Panc1 (cell line): ENCODE data around the gene PNRC2. TPM values are rescaled to one million over a fixed set of nuclear protein-coding genes. Genes with fewer than 3 reads are reported as not detected.

Experiments
- ATAC-seq: fragments of 200-7000 bp; cut with Tn5 transposase; 2 replicates; pipeline ENCODE4 v1.9.1; 2020; ENCODE audit warnings: mild to moderate bottlenecking, moderate library complexity
- BruUV-seq: library from RNA; stranded (reverse); fragments of 400-500 nt; replicated peaks from 2 replicates; lab custom pipeline; 2021; lab: Mats Ljungman, UMichigan
- CTCF ChIA-PET: fragments of 300-600 bp; sonication (Branson Sonifier 250); formaldehyde crosslinking; loops from one replicate; lab custom pipeline; 2022; ENCODE audit warnings: antibody characterized with exemption; lab: Charles Lee
- POLR2A ChIA-PET: fragments of 300-600 bp; sonication (Branson Sonifier 250); formaldehyde crosslinking; loops from one replicate; lab custom pipeline; 2022; ENCODE audit warnings: antibody characterized with exemption; lab: Charles Lee
- DNase-seq: peaks from one replicate; pipeline ENCODE4 v3.0.0-alpha.2; 2010; ENCODE audit warnings: low read depth, low spot score
- H3K27ac ChIP-seq: 2 replicates; pipeline ENCODE4 v1.5.1; 2011; ENCODE audit warnings: mild to moderate bottlenecking, low read length, inconsistent platforms
- H3K27me3 ChIP-seq: fragments of 200-500 bp; sonication (Bioruptor generic); 2 replicates; pipeline ENCODE4 v1.6.0; 2014; ENCODE audit warnings: low read length, inconsistent platforms; ENCODE audit not compliant: control insufficient read depth, insufficient read depth
- H3K36me3 ChIP-seq: fragments of 200-500 bp; sonication (Bioruptor generic); 2 replicates; pipeline ENCODE4 v1.5.1; 2014; ENCODE audit warnings: inconsistent platforms, mild to moderate bottlenecking, low read length, moderate library complexity; ENCODE audit not compliant: control insufficient read depth, insufficient read depth
- H3K4me1 ChIP-seq: 2 replicates; pipeline ENCODE4 v1.5.1; 2011; ENCODE audit warnings: inconsistent platforms, mild to moderate bottlenecking, low read length, moderate library complexity; ENCODE audit not compliant: control insufficient read depth, insufficient read depth
- H3K4me3 ChIP-seq, 2 experiments: 2 replicates each; pipeline ENCODE4 v1.5.1; 2011 to 2012; ENCODE audit warnings: low read depth in 2 of 2, low read length in 2 of 2, mild to moderate bottlenecking in 2 of 2, inconsistent platforms in 1 of 2, moderate library complexity in 1 of 2
- H3K9me3 ChIP-seq: fragments of 200-500 bp; sonication (Bioruptor generic); 2 replicates; pipeline ENCODE4 v1.5.1; 2014; ENCODE audit warnings: low read depth, mild to moderate bottlenecking, inconsistent platforms, low read length, moderate library complexity; ENCODE audit not compliant: control insufficient read depth, insufficient read depth
- POLR2AphosphoS5 ChIP-seq: IDR thresholded peaks from 2 replicates; pipeline ENCODE4 v1.6.1; 2012; ENCODE audit warnings: mild to moderate bottlenecking, low read depth, low read length, moderate library complexity
- SIN3A ChIP-seq: IDR thresholded peaks from 2 replicates; pipeline ENCODE4 v1.6.1; 2012; ENCODE audit warnings: low read depth, mild to moderate bottlenecking, low read length, moderate library complexity, borderline replicate concordance; ENCODE audit not compliant: insufficient read depth
- TCF7L2 ChIP-seq: IDR thresholded peaks from 2 replicates; pipeline ENCODE4 v1.6.1; 2011; ENCODE audit warnings: mild to moderate bottlenecking, low read depth, low read length, inconsistent platforms
- in situ Hi-C: cut with HindIII; loops from 2 replicates; pipeline ENCODE4 v1.10.0; 2016; ENCODE audit warnings: low sequenced_read_pairs, low pct_unique_long_range_greater_than_20kb
- intact Hi-C: fragments of 100-400 bp; cut with micrococcal nuclease; formaldehyde crosslinking; loops from one replicate; pipeline ENCODE4 v1.10.0; 2022; ENCODE audit not compliant: unreplicated experiment
- total RNA-seq: library from RNA; stranded (reverse); gene quantifications from one replicate; pipeline ENCODE4 v1.2.1, GENCODE V29; 2021; ENCODE audit not compliant: unreplicated experiment
- TF ChIP-seq, protein P1 (sequence below): fragments of 450-650 bp; IDR thresholded peaks from 2 replicates; pipeline ENCODE4 v1.5.1; 2017; ENCODE audit warnings: mild to moderate bottlenecking
- TF ChIP-seq, protein P2 (sequence below), 2 experiments: IDR thresholded peaks; 2 replicates each; pipeline ENCODE4 v1.6.1; 2011 to 2012; ENCODE audit warnings: low read depth in 2 of 2, control low read depth in 1 of 2, low read length in 1 of 2, mild to moderate bottlenecking in 1 of 2, moderate library complexity in 1 of 2; ENCODE audit not compliant: insufficient read depth in 1 of 2

PNRC2 gene
- total RNA-seq, 1 experiment from 2014 or later: 97.4 TPM

DNA sequence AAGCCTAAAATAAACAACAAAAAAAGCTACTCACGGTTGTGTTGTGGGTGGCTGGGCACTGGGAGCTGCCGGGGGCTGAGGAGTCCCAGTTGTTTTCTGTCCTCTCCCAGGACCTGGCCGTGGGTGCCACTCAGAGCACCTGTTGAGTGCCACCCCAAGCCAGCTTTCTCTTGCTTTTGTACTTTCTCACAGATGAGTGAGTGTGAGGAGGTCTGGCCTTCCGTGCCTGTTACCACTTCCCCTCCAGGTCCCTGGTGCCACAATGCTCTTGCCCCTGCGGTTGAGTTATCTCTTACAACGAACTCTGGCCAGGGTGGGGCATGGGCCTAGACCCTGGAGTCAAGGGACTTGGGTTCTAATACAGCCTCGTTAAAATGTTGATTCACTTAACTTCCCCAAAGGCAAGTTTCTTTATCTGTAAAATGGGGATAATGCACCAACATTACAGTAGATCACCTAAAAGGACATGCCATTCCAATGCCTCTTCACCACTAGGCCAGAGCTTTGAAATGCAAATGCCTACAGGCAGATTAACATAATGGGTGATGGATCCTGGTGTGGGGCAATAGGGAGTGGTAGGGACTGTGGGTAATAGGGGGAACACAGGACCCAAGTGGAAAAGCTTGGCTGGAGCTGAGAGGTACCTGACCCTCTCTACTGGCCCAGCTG, 46.3 kb upstream of the PNRC2 start, which contains the start of gene CNR2:
CNR2 (minus strand) TSS at position 151 of the 669 bp plus-strand sequence. CDS start 37,745 bp downstream, outside the sequence.
- intact Hi-C loops (loop anchor here (10.0 kb wide), 1 partner anchor 99 kb away; no protein-coding TSS in a partner anchor), in situ Hi-C loops (no loop called here)
- no peak for TF ChIP-seq SIN3A
- TF ChIP-seq, protein P1, sequence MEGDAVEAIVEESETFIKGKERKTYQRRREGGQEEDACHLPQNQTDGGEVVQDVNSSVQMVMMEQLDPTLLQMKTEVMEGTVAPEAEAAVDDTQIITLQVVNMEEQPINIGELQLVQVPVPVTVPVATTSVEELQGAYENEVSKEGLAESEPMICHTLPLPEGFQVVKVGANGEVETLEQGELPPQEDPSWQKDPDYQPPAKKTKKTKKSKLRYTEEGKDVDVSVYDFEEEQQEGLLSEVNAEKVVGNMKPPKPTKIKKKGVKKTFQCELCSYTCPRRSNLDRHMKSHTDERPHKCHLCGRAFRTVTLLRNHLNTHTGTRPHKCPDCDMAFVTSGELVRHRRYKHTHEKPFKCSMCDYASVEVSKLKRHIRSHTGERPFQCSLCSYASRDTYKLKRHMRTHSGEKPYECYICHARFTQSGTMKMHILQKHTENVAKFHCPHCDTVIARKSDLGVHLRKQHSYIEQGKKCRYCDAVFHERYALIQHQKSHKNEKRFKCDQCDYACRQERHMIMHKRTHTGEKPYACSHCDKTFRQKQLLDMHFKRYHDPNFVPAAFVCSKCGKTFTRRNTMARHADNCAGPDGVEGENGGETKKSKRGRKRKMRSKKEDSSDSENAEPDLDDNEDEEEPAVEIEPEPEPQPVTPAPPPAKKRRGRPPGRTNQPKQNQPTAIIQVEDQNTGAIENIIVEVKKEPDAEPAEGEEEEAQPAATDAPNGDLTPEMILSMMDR: no peak
- TF ChIP-seq, protein P2, sequence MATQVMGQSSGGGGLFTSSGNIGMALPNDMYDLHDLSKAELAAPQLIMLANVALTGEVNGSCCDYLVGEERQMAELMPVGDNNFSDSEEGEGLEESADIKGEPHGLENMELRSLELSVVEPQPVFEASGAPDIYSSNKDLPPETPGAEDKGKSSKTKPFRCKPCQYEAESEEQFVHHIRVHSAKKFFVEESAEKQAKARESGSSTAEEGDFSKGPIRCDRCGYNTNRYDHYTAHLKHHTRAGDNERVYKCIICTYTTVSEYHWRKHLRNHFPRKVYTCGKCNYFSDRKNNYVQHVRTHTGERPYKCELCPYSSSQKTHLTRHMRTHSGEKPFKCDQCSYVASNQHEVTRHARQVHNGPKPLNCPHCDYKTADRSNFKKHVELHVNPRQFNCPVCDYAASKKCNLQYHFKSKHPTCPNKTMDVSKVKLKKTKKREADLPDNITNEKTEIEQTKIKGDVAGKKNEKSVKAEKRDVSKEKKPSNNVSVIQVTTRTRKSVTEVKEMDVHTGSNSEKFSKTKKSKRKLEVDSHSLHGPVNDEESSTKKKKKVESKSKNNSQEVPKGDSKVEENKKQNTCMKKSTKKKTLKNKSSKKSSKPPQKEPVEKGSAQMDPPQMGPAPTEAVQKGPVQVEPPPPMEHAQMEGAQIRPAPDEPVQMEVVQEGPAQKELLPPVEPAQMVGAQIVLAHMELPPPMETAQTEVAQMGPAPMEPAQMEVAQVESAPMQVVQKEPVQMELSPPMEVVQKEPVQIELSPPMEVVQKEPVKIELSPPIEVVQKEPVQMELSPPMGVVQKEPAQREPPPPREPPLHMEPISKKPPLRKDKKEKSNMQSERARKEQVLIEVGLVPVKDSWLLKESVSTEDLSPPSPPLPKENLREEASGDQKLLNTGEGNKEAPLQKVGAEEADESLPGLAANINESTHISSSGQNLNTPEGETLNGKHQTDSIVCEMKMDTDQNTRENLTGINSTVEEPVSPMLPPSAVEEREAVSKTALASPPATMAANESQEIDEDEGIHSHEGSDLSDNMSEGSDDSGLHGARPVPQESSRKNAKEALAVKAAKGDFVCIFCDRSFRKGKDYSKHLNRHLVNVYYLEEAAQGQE (IDR thresholded peaks at IDR 0.05; ENCODE audit: insufficient read depth in 1 of 2, low read depth in 2 of 2, low read length in 1 of 2): no peak
- Histone ChIP-seq H3K4me3 (no peak within 1 kb of the TSS), H3K9me3 (no peaks in the 10 kb centered on the region), H3K27me3 (no peaks in the 10 kb centered on the region), H3K36me3 (no peaks in the 10 kb centered on the region), H3K4me1 (no peaks in the 10 kb centered on the region), H3K27ac (no peak within 1 kb of the TSS)
- POLR2A ChIA-PET: no interaction called here
- DNase-seq (no peak), ATAC-seq (no peak)
- CTCF ChIA-PET: no interaction called here
- BruUV-seq: no TSS peak

DNA sequence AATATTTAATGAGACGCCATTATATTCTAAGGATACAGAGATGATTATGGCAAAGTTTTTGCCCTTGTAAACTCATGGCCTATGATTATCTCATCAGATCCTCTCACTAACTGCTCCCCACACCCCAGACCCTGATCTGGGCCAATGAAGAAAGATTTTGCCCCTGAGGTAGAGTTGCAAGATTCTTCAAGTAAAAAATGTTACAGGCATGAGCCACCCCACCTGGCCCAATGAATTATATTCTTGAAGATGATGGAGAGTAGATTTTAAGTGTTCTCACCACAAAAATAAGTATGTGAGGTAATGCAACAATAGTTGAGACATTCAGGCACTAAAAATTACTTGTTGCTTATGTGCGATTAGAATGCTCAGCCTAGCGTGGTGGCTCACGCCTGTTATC, 44.7 kb upstream of the PNRC2 start:
- H3K4me1 ChIP-seq: no peaks in the 10 kb centered on the region
- BruUV-seq: no TSS peak
- H3K9me3 ChIP-seq: no peaks in the 10 kb centered on the region
- POLR2A ChIA-PET: interaction anchor here (0.6 kb wide), 1 partner anchor 121 kb away, joined by 7 read pairs; no protein-coding TSS in a partner anchor
- CTCF ChIA-PET: interaction anchor here (0.6 kb wide), 1 partner anchor 11 kb away, joined by 3 read pairs; no protein-coding TSS in a partner anchor
- no peak overlapping the region for H3K4me3 ChIP-seq
- in situ Hi-C loops (no loop called here), intact Hi-C loops (loop anchor here (10.0 kb wide), 1 partner anchor 100 kb away; no protein-coding TSS in a partner anchor)
- H3K27me3 ChIP-seq: no peaks in the 10 kb centered on the region
- TF ChIP-seq, protein P1: no peak
- TF ChIP-seq TCF7L2 (no peak), POLR2AphosphoS5 (no peak), SIN3A (no peak)
- TF ChIP-seq, protein P2 (IDR thresholded peaks at IDR 0.05; ENCODE audit: insufficient read depth in 1 of 2, low read depth in 2 of 2, low read length in 1 of 2): no peak
- DNase-seq (no peak), ATAC-seq (no peak)
- no peak overlapping the region for H3K27ac ChIP-seq
- no peaks in the 10 kb centered on the region for H3K36me3 ChIP-seq
